CD8-positive, alpha-beta memory T cell (primary cell): Measurements from ENCODE around the gene ERC2. TPM values are rescaled to one million over a fixed set of nuclear protein-coding genes. Genes with fewer than 3 reads are reported as not detected.

Source experiments
- CTCF ChIA-PET: fragments of 350-600 bp; sonication (Branson Sonifier 250); formaldehyde crosslinking; loops from one replicate; lab custom pipeline; 2021; ENCODE audit warnings: antibody characterized with exemption; lab: Charles Lee
- POLR2A ChIA-PET: fragments of 350-600 bp; sonication (Branson Sonifier 250); formaldehyde crosslinking; loops from one replicate; lab custom pipeline; 2021; ENCODE audit warnings: antibody characterized with exemption; lab: Charles Lee
- DNase-seq, 5 donors: peaks; one replicate each; pipeline versions ENCODE4 v3.0.0 to v3.0.0-alpha.2; 2020 to 2022; ENCODE audit warnings: mixed read lengths in 1 of 5
- H3K27ac ChIP-seq: one replicate; pipeline ENCODE4 v1.7.0; 2013; ENCODE audit warnings: low read depth, mild to moderate bottlenecking, low read length, moderate library complexity
- H3K27me3 ChIP-seq: 2 replicates; pipeline ENCODE4 v1.7.0; 2013; ENCODE audit warnings: low read length, mild to moderate bottlenecking; ENCODE audit not compliant: insufficient read depth, poor library complexity, severe bottlenecking
- H3K36me3 ChIP-seq: 2 replicates; pipeline ENCODE4 v1.7.0; 2013; ENCODE audit warnings: mild to moderate bottlenecking, low read length, moderate library complexity; ENCODE audit not compliant: insufficient read depth
- H3K4me1 ChIP-seq: 2 replicates; pipeline ENCODE4 v1.7.0; 2013; ENCODE audit warnings: mild to moderate bottlenecking, low read length, moderate library complexity; ENCODE audit not compliant: insufficient read depth
- H3K4me3 ChIP-seq: 2 replicates; pipeline ENCODE4 v1.7.0; 2013; ENCODE audit warnings: mild to moderate bottlenecking, low read length
- H3K9me3 ChIP-seq: 2 replicates; pipeline ENCODE4 v1.7.0; 2013; ENCODE audit warnings: mild to moderate bottlenecking, low read length
- H3K27ac Mint-ChIP-seq, 8 donors: one replicate each; pipeline ENCODE4 v1.8.0; 2020 to 2021; ENCODE audit warnings: mixed read lengths in 8 of 8, mild to moderate bottlenecking in 6 of 8, inconsistent platforms in 3 of 8, moderate library complexity in 3 of 8
- H3K27me3 Mint-ChIP-seq, 2 donors: one replicate each; pipeline ENCODE4 v1.8.0; 2020 to 2021; ENCODE audit warnings: mixed read lengths in 2 of 2, mild to moderate bottlenecking in 1 of 2, moderate library complexity in 1 of 2
- H3K36me3 Mint-ChIP-seq, 3 donors: one replicate each; pipeline ENCODE4 v1.8.0; 2020 to 2021; ENCODE audit warnings: mixed read lengths in 3 of 3, inconsistent platforms in 1 of 3, mild to moderate bottlenecking in 1 of 3
- H3K4me1 Mint-ChIP-seq, 3 donors: one replicate each; pipeline ENCODE4 v1.8.0; 2020 to 2021; ENCODE audit warnings: mixed read lengths in 3 of 3, inconsistent platforms in 1 of 3, mild to moderate bottlenecking in 1 of 3
- H3K4me3 Mint-ChIP-seq, 7 donors: one replicate each; pipeline ENCODE4 v1.8.0; 2020 to 2021; ENCODE audit warnings: mixed read lengths in 7 of 7, mild to moderate bottlenecking in 6 of 7, moderate library complexity in 4 of 7, inconsistent platforms in 2 of 7
- H3K9me3 Mint-ChIP-seq, 5 donors: one replicate each; pipeline ENCODE4 v1.8.0; 2020 to 2022; ENCODE audit warnings: mixed read lengths in 5 of 5, mild to moderate bottlenecking in 3 of 5, moderate library complexity in 2 of 5, inconsistent platforms in 1 of 5
- polyA plus RNA-seq: library from polyadenylated mRNA; unstranded; fragments of 300-500 nt; fragmentation: Illumina TruSeq; gene quantifications from one replicate; pipeline ENCODE4 v1.2.3, GENCODE V29; 2021
- total RNA-seq, 2 experiments: library from RNA; stranded (reverse); gene quantifications; one replicate each; pipeline ENCODE4 v1.2.3, GENCODE V29; 2021

Gene ERC2
- total and polyA plus RNA-seq, 3 experiments from 2014 or later: not detected

GRCh38 chr3:55518451-55518850 is 949.8 kb downstream of the ERC2 start:
- H3K27me3 Mint-ChIP-seq: no peaks in the 10 kb centered on the region
- H3K4me1 Mint-ChIP-seq: no peaks in the 10 kb centered on the region
- no peak overlapping the region for H3K4me3 Mint-ChIP-seq
- POLR2A ChIA-PET: no interaction called here
- Histone ChIP-seq H3K4me3 (no peak overlapping the region), H3K27me3 (no peaks in the 10 kb centered on the region), H3K9me3 (no peaks in the 10 kb centered on the region), H3K27ac (no peak overlapping the region), H3K4me1 (no peaks in the 10 kb centered on the region), H3K36me3 (no peaks in the 10 kb centered on the region)
- no peaks in the 10 kb centered on the region for H3K9me3 Mint-ChIP-seq
- no peak for DNase-seq
- H3K36me3 Mint-ChIP-seq: no peaks in the 10 kb centered on the region
- CTCF ChIA-PET: no interaction called here
- no peak overlapping the region for H3K27ac Mint-ChIP-seq

- no peak for DNase-seq
- Histone ChIP-seq H3K9me3 (no peaks in the 10 kb centered on the region), H3K4me1 (no peaks in the 10 kb centered on the region), H3K36me3 (no peaks in the 10 kb centered on the region), H3K27ac (no peak overlapping the region), H3K27me3 (no peaks in the 10 kb centered on the region), H3K4me3 (no peak overlapping the region)
- Mint-ChIP-seq H3K36me3 (no peaks in the 10 kb centered on the region), H3K9me3 (no peaks in the 10 kb centered on the region), H3K27me3 (no peaks in the 10 kb centered on the region), H3K4me3 (no peak overlapping the region), H3K27ac (no peak overlapping the region), H3K4me1 (no peaks in the 10 kb centered on the region)
- ChIA-PET CTCF (no interaction called here), POLR2A (no interaction called here)
Observed at GRCh38 chr3:55516392-55517030, 951.8 kb downstream of the ERC2 start.

- POLR2A ChIA-PET: no interaction called here
- Histone ChIP-seq H3K9me3 (no peaks in the 10 kb centered on the region), H3K27me3 (no peaks in the 10 kb centered on the region), H3K4me1 (no peaks in the 10 kb centered on the region), H3K27ac (no peak overlapping the region), H3K36me3 (no peaks in the 10 kb centered on the region), H3K4me3 (no peak overlapping the region)
- Mint-ChIP-seq H3K36me3 (no peaks in the 10 kb centered on the region), H3K9me3 (no peaks in the 10 kb centered on the region), H3K27me3 (no peaks in the 10 kb centered on the region), H3K27ac (no peak overlapping the region), H3K4me3 (no peak overlapping the region), H3K4me1 (no peaks in the 10 kb centered on the region)
- CTCF ChIA-PET: no interaction called here
- DNase-seq: no peak
Observed at GRCh38 chr3:55515550-55516246, 952.6 kb downstream of the ERC2 start.

GRCh38 chr3:55514962-55515361 is 953.3 kb downstream of the ERC2 start:
- Histone ChIP-seq H3K27me3 (no peaks in the 10 kb centered on the region), H3K4me1 (no peaks in the 10 kb centered on the region), H3K36me3 (no peaks in the 10 kb centered on the region), H3K27ac (no peak overlapping the region), H3K9me3 (no peaks in the 10 kb centered on the region), H3K4me3 (no peak overlapping the region)
- no peaks in the 10 kb centered on the region for H3K36me3 Mint-ChIP-seq
- CTCF ChIA-PET: no interaction called here
- no peak for DNase-seq
- H3K4me1 Mint-ChIP-seq: no peaks in the 10 kb centered on the region
- no peak overlapping the region for H3K4me3 Mint-ChIP-seq
- no peaks in the 10 kb centered on the region for H3K9me3 Mint-ChIP-seq
- POLR2A ChIA-PET: no interaction called here
- H3K27ac Mint-ChIP-seq: no peak overlapping the region
- H3K27me3 Mint-ChIP-seq: no peaks in the 10 kb centered on the region

DNA sequence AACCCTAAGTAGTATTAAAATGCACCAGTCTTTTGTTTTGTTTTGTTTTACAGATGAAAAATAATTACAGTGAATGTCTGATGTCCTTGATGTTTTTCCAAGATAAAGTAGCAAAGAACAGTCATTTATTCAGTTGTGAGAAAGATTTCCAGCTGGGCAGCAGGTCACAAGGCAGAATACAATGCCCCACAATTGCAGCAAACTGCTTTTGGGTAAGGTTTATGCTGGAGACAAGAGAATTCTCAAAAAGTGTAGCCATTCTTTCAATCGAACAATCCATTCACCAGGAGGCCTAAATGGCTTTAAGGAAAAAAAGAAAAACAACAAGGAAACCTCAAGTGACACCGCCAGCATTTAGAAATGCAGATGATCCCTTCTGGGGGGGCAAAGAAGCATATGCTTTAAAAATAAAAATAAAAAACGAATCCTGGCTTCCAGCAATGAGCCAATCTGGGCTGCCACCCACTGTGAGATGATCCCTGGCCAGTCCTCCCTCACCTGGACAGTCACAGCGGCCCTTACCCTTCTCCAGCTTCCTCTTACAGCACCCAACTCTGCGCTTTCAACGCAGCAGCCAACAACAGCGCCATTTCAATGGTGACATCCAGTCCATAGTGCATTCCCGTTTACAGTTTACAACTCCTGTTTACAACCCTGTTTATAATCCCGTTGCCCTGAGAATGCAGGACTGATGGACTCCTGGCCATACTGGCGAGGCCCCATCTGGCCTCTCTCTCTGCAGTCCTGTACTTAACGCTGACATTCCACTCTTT is 955.5 kb downstream of the ERC2 start:
- Histone ChIP-seq H3K27me3 (no peaks in the 10 kb centered on the region), H3K36me3 (no peaks in the 10 kb centered on the region), H3K27ac (no peak overlapping the region), H3K9me3 (no peaks in the 10 kb centered on the region), H3K4me3 (no peak overlapping the region), H3K4me1 (no peaks in the 10 kb centered on the region)
- DNase-seq: no peak
- no peak overlapping the region for H3K4me3 Mint-ChIP-seq
- H3K27ac Mint-ChIP-seq: no peak overlapping the region
- peaks cover 0 to 4% of the 10 kb centered on the region in 2 donors for H3K27me3 Mint-ChIP-seq
- H3K4me1 Mint-ChIP-seq: no peaks in the 10 kb centered on the region
- CTCF ChIA-PET: no interaction called here
- H3K9me3 Mint-ChIP-seq: peaks cover 0 to 3% (median 0%) of the 10 kb centered on the region in 5 donors
- POLR2A ChIA-PET: no interaction called here
- H3K36me3 Mint-ChIP-seq: no peaks in the 10 kb centered on the region

- no peak for DNase-seq
- POLR2A ChIA-PET: no interaction called here
- Histone ChIP-seq H3K36me3 (no peaks in the 10 kb centered on the region), H3K4me1 (no peaks in the 10 kb centered on the region), H3K27me3 (no peaks in the 10 kb centered on the region), H3K27ac (no peak overlapping the region), H3K9me3 (no peaks in the 10 kb centered on the region), H3K4me3 (no peak overlapping the region)
- H3K4me1 Mint-ChIP-seq: no peaks in the 10 kb centered on the region
- H3K9me3 Mint-ChIP-seq: peaks cover 0 to 4% (median 0%) of the 10 kb centered on the region in 5 donors
- H3K27ac Mint-ChIP-seq: no peak overlapping the region
- no peak overlapping the region for H3K4me3 Mint-ChIP-seq
- CTCF ChIA-PET: no interaction called here
- H3K27me3 Mint-ChIP-seq: peaks cover 3 to 4% of the 10 kb centered on the region in 2 donors
- no peaks in the 10 kb centered on the region for H3K36me3 Mint-ChIP-seq
Observed at GRCh38 chr3:55511895-55512570, 956.2 kb downstream of the ERC2 start.

GRCh38 chr3:55508335-55508734 is 959.9 kb downstream of the ERC2 start:
- no peaks in the 10 kb centered on the region for H3K36me3 ChIP-seq
- no peaks in the 10 kb centered on the region for H3K27me3 ChIP-seq
- H3K4me1 Mint-ChIP-seq: no peaks in the 10 kb centered on the region
- H3K27me3 Mint-ChIP-seq: peaks cover 3 to 4% of the 10 kb centered on the region in 2 donors
- H3K27ac ChIP-seq: no peak overlapping the region
- H3K4me1 ChIP-seq: no peaks in the 10 kb centered on the region
- peaks cover 0 to 6% (median 0%) of the 10 kb centered on the region in 5 donors for H3K9me3 Mint-ChIP-seq
- ChIA-PET POLR2A (no interaction called here), CTCF (no interaction called here)
- no peaks in the 10 kb centered on the region for H3K36me3 Mint-ChIP-seq
- no peak overlapping the region for H3K4me3 ChIP-seq
- H3K4me3 Mint-ChIP-seq: no peak overlapping the region
- DNase-seq: no peak
- no peaks in the 10 kb centered on the region for H3K9me3 ChIP-seq
- H3K27ac Mint-ChIP-seq: no peak overlapping the region

DNA sequence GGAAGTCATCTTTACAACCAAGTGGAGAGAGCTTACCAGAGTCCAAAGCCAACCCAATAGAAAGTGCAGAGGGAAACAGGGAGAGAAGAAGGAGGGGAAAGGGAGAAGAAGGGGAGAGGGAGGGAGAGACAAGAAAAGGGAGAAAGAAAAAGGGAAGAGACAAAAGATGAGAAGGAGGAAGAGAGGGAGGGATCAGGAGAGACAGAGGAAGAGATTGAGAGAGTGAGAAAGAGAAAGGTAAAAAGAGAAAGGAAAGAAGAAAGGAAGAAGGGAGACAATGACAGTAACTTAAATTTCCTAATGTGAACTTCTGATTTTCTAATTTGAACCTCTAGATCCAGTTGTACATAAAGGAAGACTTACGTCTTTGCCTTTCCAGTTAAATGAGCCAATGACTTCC is 960.5 kb downstream of the ERC2 start:
- H3K9me3 Mint-ChIP-seq: peaks cover 0 to 6% (median 0%) of the 10 kb centered on the region in 5 donors
- H3K27me3 Mint-ChIP-seq: peaks cover 3 to 4% of the 10 kb centered on the region in 2 donors
- no peak overlapping the region for H3K4me3 Mint-ChIP-seq
- Histone ChIP-seq H3K9me3 (no peaks in the 10 kb centered on the region), H3K4me3 (no peak overlapping the region), H3K27ac (no peak overlapping the region), H3K27me3 (no peaks in the 10 kb centered on the region), H3K36me3 (no peaks in the 10 kb centered on the region), H3K4me1 (no peaks in the 10 kb centered on the region)
- no peak overlapping the region for H3K27ac Mint-ChIP-seq
- no peaks in the 10 kb centered on the region for H3K4me1 Mint-ChIP-seq
- H3K36me3 Mint-ChIP-seq: no peaks in the 10 kb centered on the region
- no peak for DNase-seq
- POLR2A ChIA-PET: no interaction called here
- CTCF ChIA-PET: no interaction called here
